ENCODE results near the gene ZFYVE28.

The ZFYVE28 gene

DNA sequence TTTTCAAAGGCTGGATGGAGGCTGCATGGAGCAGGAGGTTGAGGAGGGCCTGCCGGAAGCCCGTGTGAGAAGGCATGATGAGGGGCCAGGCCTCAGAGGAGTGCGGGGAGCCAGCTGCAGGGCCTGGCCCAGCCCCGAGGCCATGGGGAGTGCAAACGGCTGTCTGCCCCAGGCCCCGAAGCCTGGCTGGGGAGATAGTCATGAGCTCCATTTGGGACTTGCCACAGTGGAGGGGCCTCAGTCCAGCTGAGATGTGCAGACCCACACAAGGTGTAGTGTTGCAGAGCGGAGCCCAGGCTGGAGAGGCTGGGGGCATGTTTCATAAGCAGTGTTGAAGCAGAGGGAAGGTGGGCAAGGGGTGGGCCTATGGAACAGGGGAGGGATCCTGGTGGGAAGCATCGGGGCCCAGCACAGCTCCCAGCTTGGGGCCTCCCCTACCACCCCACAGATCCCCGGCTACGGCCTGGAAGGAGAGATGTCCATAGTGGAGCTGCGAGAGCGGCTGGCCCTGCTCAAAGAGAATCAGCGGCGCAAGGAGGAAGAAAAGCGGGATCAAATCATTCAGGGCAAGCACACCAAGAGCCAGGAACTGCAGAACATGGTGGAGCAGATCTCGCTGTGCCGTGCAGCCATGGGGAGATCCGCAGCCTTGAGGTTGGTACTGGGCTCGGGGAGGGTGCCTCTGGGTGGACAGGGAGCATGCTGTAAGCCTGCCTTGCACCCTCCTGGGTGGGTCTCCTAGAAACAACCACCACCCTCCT is 41.3 kb upstream of the ZFYVE28 start:
- TF ChIP-seq, protein P1, sequence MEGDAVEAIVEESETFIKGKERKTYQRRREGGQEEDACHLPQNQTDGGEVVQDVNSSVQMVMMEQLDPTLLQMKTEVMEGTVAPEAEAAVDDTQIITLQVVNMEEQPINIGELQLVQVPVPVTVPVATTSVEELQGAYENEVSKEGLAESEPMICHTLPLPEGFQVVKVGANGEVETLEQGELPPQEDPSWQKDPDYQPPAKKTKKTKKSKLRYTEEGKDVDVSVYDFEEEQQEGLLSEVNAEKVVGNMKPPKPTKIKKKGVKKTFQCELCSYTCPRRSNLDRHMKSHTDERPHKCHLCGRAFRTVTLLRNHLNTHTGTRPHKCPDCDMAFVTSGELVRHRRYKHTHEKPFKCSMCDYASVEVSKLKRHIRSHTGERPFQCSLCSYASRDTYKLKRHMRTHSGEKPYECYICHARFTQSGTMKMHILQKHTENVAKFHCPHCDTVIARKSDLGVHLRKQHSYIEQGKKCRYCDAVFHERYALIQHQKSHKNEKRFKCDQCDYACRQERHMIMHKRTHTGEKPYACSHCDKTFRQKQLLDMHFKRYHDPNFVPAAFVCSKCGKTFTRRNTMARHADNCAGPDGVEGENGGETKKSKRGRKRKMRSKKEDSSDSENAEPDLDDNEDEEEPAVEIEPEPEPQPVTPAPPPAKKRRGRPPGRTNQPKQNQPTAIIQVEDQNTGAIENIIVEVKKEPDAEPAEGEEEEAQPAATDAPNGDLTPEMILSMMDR (IDR thresholded peaks at IDR 0.05; ENCODE audit: control insufficient read depth, extremely low read depth, insufficient read depth) = no peak
- no peak overlapping the region for H3K4me3 ChIP-seq (ENCODE audit: low read depth, low read length)
- no peak for DNase-seq (ENCODE audit: low read depth)

DNA sequence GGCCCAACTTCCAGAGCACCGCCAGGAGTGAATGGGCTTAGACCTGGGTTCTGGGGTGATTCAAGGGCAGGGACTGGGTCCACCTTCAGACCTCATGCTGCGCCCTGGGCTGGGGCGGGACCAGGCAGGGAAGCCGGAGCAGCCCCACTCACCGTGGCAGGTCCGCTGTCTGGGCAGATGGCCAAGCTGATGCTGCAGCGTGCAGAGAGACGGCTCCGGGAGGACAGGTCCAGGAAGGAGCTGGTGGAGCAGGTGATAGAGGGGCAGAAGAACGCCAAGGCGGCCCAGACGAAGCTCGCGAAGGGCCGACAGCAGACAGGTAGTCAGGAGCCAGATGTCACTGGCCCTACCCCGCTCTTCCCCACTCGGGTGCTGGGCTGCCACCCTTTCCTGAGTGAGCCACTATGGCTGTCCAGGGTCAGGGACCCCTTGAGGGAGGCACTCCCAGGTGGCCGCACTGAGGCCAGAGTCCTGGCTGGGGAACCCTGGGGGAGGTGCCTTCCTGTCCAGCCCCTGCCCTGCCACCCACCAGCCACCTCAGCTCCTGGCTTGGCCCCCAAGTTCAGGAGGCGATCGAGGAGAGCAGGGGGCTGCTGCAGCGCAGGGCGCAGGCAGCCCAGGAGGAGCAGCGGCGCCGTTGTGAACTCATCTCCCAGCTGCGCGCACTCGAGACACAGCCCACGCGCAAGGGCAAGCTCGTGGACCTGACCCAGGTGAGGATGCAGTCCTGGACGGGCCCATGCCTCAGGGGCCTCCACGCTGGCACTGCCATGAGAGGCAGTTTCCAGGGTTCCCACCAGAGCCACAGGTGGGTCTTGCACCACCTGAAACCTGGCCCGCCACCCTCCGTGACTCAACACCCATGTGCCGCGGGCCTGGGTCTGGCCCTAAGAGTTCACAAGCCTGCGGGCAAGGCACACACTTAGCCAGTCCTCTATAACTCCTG is 40.4 kb upstream of the ZFYVE28 start:
- H3K4me3 ChIP-seq (ENCODE audit: low read depth, low read length) = no peak overlapping the region
- TF ChIP-seq, protein P1 (IDR thresholded peaks at IDR 0.05; ENCODE audit: control insufficient read depth, extremely low read depth, insufficient read depth) = no peak
- DNase-seq (ENCODE audit: low read depth) = no peak

DNA sequence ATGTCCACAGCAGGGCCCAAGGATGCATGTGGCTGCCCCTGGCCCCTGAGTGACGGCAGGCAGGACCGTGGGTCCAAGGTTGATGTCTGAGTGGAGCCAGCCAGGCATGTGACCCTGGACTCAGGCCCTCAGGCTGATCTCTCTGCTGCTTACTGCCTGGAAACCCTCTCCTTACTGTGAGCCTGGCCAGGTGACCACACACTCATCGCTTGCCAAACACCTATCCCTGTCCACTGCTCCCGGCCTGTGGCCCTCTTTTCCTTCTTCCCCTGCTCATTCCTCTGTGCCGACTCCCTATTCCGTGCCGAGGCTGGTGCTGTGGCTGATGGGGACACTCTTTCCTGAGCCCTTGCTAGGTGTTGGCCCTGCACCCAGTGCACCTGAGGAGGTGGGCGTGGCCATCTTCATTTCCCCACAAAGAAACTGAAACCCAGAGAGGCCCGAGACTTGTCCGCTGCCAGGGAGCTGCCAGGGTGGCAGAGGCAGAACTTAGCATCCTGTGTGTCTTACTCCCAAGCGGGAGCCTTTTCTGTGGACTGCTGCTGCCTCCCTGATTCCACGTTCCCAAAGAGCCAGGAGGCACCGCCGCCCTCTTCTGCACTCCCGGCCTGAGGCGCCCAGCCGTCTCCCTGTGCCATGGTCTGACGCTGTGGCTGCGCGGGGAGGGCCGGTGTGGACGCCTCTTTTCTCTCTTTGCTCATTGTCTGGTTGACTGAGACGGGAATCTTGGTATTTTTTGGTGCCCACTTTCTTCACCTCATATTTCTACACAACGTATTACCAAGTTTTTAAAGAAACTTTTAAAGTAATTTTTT is 39.2 kb upstream of the ZFYVE28 start:
- H3K4me3 ChIP-seq (ENCODE audit: low read depth, low read length) = no peak overlapping the region
- no peak for DNase-seq (ENCODE audit: low read depth)
- TF ChIP-seq, protein P1 (IDR thresholded peaks at IDR 0.05; ENCODE audit: control insufficient read depth, extremely low read depth, insufficient read depth) = no peak

DNA sequence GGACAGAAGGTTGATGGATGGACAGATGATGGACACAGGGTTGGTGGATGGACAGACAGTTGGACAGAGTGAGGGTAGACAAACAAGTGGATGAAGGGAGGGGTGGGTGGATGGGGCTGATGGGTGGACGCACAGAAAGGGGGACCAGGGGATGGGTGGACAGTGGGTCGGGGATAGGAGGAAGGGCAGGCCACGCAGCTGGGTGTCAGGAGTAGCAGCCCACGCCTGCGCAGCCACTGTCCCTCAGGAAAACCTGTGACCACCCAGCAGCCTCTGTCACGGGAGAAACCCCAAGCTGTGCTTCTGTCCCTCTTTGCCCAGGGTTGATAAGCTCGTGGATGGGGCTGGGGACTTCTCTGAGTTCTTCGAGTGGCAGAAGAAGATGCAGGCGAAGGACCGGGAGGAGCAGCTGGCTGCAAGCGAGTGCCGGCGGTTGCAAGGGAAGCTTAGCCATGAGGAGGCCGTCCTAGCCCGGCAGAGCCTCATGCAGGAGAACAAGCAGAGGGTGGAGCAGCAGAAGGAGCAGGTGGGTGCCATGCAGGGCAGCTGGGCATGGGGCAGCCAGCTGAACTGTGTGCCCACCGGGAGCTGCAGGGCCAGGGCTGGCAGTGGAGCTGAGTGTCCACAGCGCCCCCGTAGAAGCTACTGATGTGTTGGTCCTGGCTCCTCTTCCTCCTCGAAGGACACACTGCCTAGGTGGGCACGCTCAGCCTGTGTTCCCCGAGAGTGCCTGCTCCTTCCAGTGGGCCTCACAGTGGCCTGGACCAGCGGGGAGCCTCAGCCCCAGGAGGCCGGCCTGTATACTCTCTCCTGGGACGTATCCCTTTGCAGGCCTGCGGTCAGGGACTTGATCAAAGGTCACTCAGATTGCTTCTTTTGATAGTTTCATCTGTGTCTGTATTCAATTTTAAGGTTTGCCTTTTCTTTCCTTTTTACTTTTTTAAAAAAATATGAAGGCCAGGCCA is 33.7 kb upstream of the ZFYVE28 start:
- TF ChIP-seq, protein P1 (IDR thresholded peaks at IDR 0.05; ENCODE audit: control insufficient read depth, extremely low read depth, insufficient read depth) = no peak

DNA sequence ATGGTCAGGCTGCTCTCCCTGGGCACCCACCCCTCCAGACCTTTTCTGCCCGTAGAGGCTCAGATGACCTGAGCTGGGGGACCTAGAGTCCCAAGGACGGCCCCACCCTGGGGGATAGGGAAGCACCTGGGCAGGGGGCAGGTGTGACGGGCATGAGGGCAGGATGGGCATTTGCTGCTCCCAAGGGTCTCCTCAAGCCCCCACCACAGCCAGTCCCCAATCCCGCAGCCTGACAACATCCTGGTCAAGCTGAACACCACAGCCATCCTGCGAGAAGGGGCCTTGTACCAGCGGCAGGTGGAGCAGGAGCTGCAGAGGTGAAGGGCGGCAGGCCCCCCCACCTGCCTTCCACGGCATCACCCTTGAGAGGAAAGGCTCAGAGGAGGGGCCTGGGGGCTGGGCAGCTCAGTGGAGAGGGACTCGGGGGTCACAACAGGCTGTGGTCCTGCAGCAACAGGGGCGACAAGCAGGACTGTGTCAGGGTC is 32.6 kb upstream of the ZFYVE28 start:
- TF ChIP-seq, protein P1 (IDR thresholded peaks at IDR 0.05; ENCODE audit: control insufficient read depth, extremely low read depth, insufficient read depth) = no peak
- H3K4me3 ChIP-seq (ENCODE audit: low read depth, low read length) = no peak overlapping the region
- no peak for DNase-seq (ENCODE audit: low read depth)

More for the DNA sequence above, 33.7 kb upstream of the ZFYVE28 start:
- no peak for DNase-seq (ENCODE audit: low read depth)
- no peak overlapping the region for H3K4me3 ChIP-seq (ENCODE audit: low read depth, low read length)

Measured in LNCaP clone FGC (cell line).